ENCODE results near the gene PTPRO. TPM values are rescaled to one million over a fixed set of nuclear protein-coding genes. Genes with fewer than 3 reads are reported as not detected.
A peak's percentile ranks its signal among the peaks of the same experiment; 100 is the strongest.

The PTPRO gene
- total RNA-seq, 1 donor, result under 0.01 TPM

- no peak overlapping the region for H3K4me3 ChIP-seq (ENCODE audit: insufficient read depth, low read length)
- H2AFZ ChIP-seq (ENCODE audit: low read length), result peak overlapping the region; percentile 59
- H3K27ac ChIP-seq (ENCODE audit: low read depth, low read length), result no peak overlapping the region
- no peaks in the 10 kb centered on the region for H3K9me3 ChIP-seq (ENCODE audit: low read depth, low read length)
- no peaks in the 10 kb centered on the region for H3K27me3 ChIP-seq (ENCODE audit: insufficient read depth, low read length)
- no peak overlapping the region for H3K4me2 ChIP-seq (ENCODE audit: insufficient read depth, low read length)
- H4K20me1 ChIP-seq (ENCODE audit: insufficient read depth, low read length), result no peaks in the 10 kb centered on the region
- H3K4me1 ChIP-seq (ENCODE audit: insufficient read depth, low read length), result peaks cover 11% of the 10 kb centered on the region
- H3K36me3 ChIP-seq (ENCODE audit: insufficient read depth, low read length), result no peaks in the 10 kb centered on the region
- TF ChIP-seq, protein P1, sequence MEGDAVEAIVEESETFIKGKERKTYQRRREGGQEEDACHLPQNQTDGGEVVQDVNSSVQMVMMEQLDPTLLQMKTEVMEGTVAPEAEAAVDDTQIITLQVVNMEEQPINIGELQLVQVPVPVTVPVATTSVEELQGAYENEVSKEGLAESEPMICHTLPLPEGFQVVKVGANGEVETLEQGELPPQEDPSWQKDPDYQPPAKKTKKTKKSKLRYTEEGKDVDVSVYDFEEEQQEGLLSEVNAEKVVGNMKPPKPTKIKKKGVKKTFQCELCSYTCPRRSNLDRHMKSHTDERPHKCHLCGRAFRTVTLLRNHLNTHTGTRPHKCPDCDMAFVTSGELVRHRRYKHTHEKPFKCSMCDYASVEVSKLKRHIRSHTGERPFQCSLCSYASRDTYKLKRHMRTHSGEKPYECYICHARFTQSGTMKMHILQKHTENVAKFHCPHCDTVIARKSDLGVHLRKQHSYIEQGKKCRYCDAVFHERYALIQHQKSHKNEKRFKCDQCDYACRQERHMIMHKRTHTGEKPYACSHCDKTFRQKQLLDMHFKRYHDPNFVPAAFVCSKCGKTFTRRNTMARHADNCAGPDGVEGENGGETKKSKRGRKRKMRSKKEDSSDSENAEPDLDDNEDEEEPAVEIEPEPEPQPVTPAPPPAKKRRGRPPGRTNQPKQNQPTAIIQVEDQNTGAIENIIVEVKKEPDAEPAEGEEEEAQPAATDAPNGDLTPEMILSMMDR (IDR thresholded peaks at IDR 0.05; ENCODE audit: extremely low read depth, low read depth, low read length), result no peak
- no peaks in the 10 kb centered on the region for H3K79me2 ChIP-seq (ENCODE audit: insufficient read depth, low read length)
- no peak for DNase-seq (ENCODE audit: insufficient read length, low spot score, missing footprints)
These were observed 213.1 kb downstream of the PTPRO start for GRCh38 chr12:15535352-15535781.

DNA sequence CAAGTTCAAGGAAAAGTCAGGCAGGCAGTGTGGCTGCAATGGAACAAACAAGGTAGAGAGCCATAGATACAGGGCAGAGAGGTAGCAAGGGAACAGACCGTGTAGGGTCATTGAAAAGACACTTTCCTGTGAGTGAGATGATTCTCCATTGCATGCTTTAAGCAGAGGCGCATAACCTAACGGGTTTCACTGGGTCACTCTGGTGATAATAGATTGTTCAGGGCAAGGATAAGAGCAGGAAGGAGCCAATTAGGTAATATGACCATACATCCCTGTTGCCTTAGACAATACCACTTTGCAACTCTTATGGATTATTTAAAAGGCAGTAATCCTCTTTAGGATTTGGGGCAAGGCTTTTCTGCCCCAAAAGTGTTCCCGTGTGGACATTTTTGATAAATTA is 214.1 kb downstream of the PTPRO start:
- Histone ChIP-seq H3K36me3 (ENCODE audit: insufficient read depth, low read length) (no peaks in the 10 kb centered on the region), H3K4me1 (ENCODE audit: insufficient read depth, low read length) (peaks cover 16% of the 10 kb centered on the region), H3K27ac (ENCODE audit: low read depth, low read length) (no peak overlapping the region), H2AFZ (ENCODE audit: low read length) (no peak overlapping the region), H3K4me3 (ENCODE audit: insufficient read depth, low read length) (no peak overlapping the region), H3K27me3 (ENCODE audit: insufficient read depth, low read length) (no peaks in the 10 kb centered on the region), H4K20me1 (ENCODE audit: insufficient read depth, low read length) (no peaks in the 10 kb centered on the region), H3K9me3 (ENCODE audit: low read depth, low read length) (no peaks in the 10 kb centered on the region), H3K79me2 (ENCODE audit: insufficient read depth, low read length) (no peaks in the 10 kb centered on the region), H3K4me2 (ENCODE audit: insufficient read depth, low read length) (no peak overlapping the region)
- TF ChIP-seq, protein P1 (IDR thresholded peaks at IDR 0.05; ENCODE audit: extremely low read depth, low read depth, low read length), result no peak
- DNase-seq (ENCODE audit: insufficient read length, low spot score, missing footprints), result no peak

GRCh38 chr12:15538881-15539280 is 216.6 kb downstream of the PTPRO start:
- Histone ChIP-seq H3K36me3 (ENCODE audit: insufficient read depth, low read length) (no peaks in the 10 kb centered on the region), H3K27ac (ENCODE audit: low read depth, low read length) (no peak overlapping the region), H2AFZ (ENCODE audit: low read length) (no peak overlapping the region), H3K4me3 (ENCODE audit: insufficient read depth, low read length) (no peak overlapping the region), H3K4me1 (ENCODE audit: insufficient read depth, low read length) (peaks cover 9% of the 10 kb centered on the region), H3K27me3 (ENCODE audit: insufficient read depth, low read length) (no peaks in the 10 kb centered on the region), H3K79me2 (ENCODE audit: insufficient read depth, low read length) (no peaks in the 10 kb centered on the region), H3K9me3 (ENCODE audit: low read depth, low read length) (no peaks in the 10 kb centered on the region), H4K20me1 (ENCODE audit: insufficient read depth, low read length) (no peaks in the 10 kb centered on the region), H3K4me2 (ENCODE audit: insufficient read depth, low read length) (no peak overlapping the region)
- TF ChIP-seq, protein P1 (IDR thresholded peaks at IDR 0.05; ENCODE audit: extremely low read depth, low read depth, low read length), result no peak
- DNase-seq (ENCODE audit: insufficient read length, low spot score, missing footprints), result no peak

DNA sequence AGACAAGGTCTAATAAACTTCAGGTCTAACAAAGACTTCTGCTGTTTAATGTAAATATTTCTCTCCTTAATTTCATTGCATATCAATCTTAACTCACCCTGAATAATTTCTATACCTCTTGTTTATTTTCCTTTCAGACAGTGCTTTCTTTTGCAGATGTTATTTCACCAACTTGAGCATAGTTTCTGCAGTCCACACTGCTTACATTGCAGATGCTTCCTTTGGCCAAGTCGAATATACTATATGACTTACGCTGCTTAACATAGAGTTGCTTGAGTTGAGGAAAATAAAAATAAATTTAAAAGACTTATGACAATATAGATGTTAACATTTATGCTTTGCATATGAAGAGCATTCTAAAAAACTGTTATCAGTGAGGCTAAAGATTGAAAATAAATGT is 217.7 kb downstream of the PTPRO start:
- Histone ChIP-seq H3K4me3 (ENCODE audit: insufficient read depth, low read length) (no peak overlapping the region), H2AFZ (ENCODE audit: low read length) (no peak overlapping the region), H3K27ac (ENCODE audit: low read depth, low read length) (no peak overlapping the region), H3K79me2 (ENCODE audit: insufficient read depth, low read length) (no peaks in the 10 kb centered on the region), H3K4me1 (ENCODE audit: insufficient read depth, low read length) (peaks cover 9% of the 10 kb centered on the region), H3K4me2 (ENCODE audit: insufficient read depth, low read length) (no peak overlapping the region), H3K9me3 (ENCODE audit: low read depth, low read length) (no peaks in the 10 kb centered on the region), H3K36me3 (ENCODE audit: insufficient read depth, low read length) (no peaks in the 10 kb centered on the region), H3K27me3 (ENCODE audit: insufficient read depth, low read length) (no peaks in the 10 kb centered on the region), H4K20me1 (ENCODE audit: insufficient read depth, low read length) (no peaks in the 10 kb centered on the region)
- DNase-seq (ENCODE audit: insufficient read length, low spot score, missing footprints), result no peak
- TF ChIP-seq, protein P1 (IDR thresholded peaks at IDR 0.05; ENCODE audit: extremely low read depth, low read depth, low read length), result no peak
